MM.1S (cell line): Measurements from ENCODE around the gene CD6.

ENCODE experiments used
- DNase-seq: peaks from one replicate; pipeline ENCODE4 v3.0.0-alpha.2; 2015
- H2AFZ ChIP-seq: fragments of 300-600 bp; sonication (generic); 2 replicates; pipeline ENCODE4 v1.6.0; 2016; ENCODE audit warnings: antibody characterized with exemption, low read length
- H3F3A ChIP-seq: fragments of 300-600 bp; sonication (generic); 2 replicates; pipeline ENCODE4 v1.6.1; 2016; ENCODE audit warnings: mild to moderate bottlenecking, antibody characterized with exemption, low read length, moderate library complexity, mixed read lengths; ENCODE audit not compliant: insufficient read depth
- H3K27ac ChIP-seq: fragments of 300-600 bp; sonication (generic); 2 replicates; pipeline ENCODE4 v1.5.1; 2016; ENCODE audit warnings: mild to moderate bottlenecking, low read length
- H3K27me3 ChIP-seq: fragments of 300-600 bp; sonication (generic); replicated peaks from 2 replicates; pipeline ENCODE4 v1.6.0; 2016; ENCODE audit warnings: low read length; ENCODE audit not compliant: insufficient read depth
- H3K36me3 ChIP-seq: fragments of 300-600 bp; sonication (generic); replicated peaks from 2 replicates; pipeline ENCODE4 v1.6.1; 2016; ENCODE audit warnings: mild to moderate bottlenecking, low read length, mixed read lengths; ENCODE audit not compliant: insufficient read depth
- H3K4me1 ChIP-seq: fragments of 300-600 bp; sonication (generic); 2 replicates; pipeline ENCODE4 v1.6.1; 2016; ENCODE audit warnings: low read length, mixed read lengths
- H3K4me2 ChIP-seq: fragments of 300-600 bp; sonication (generic); 2 replicates; pipeline ENCODE4 v1.6.0; 2016; ENCODE audit warnings: low read depth, low read length
- H3K4me3 ChIP-seq: fragments of 300-600 bp; sonication (generic); 2 replicates; pipeline ENCODE4 v1.5.1; 2016; ENCODE audit warnings: low read length, mixed read lengths
- H3K79me2 ChIP-seq: fragments of 300-600 bp; sonication (generic); 2 replicates; pipeline ENCODE4 v1.6.1; 2016; ENCODE audit warnings: mixed run types, low read length, mixed read lengths
- H3K9ac ChIP-seq: fragments of 300-600 bp; sonication (generic); 2 replicates; pipeline ENCODE4 v1.6.1; 2016; ENCODE audit warnings: low read length, mixed read lengths
- H3K9me2 ChIP-seq: fragments of 300-600 bp; sonication (generic); replicated peaks from 2 replicates; pipeline ENCODE4 v1.6.1; 2016; ENCODE audit warnings: mild to moderate bottlenecking, low read length, mixed read lengths; ENCODE audit not compliant: insufficient read depth
- H3K9me3 ChIP-seq: fragments of 300-600 bp; sonication (generic); replicated peaks from 2 replicates; pipeline ENCODE4 v1.6.1; 2016; ENCODE audit warnings: mild to moderate bottlenecking, low read length, mixed read lengths; ENCODE audit not compliant: insufficient read depth
- H4K20me1 ChIP-seq: fragments of 300-600 bp; sonication (generic); 2 replicates; pipeline ENCODE4 v1.6.1; 2016; ENCODE audit warnings: mild to moderate bottlenecking, low read length, moderate library complexity, mixed read lengths; ENCODE audit not compliant: insufficient read depth
- CTCF ChIP-seq: fragments of 300-600 bp; sonication (generic); IDR thresholded peaks from 2 replicates; pipeline ENCODE4 v1.5.1; 2016; ENCODE audit warnings: antibody characterized with exemption, low read length, mixed read lengths
- EZH2 ChIP-seq: fragments of 300-600 bp; sonication (generic); optimal IDR thresholded peaks from 2 replicates; pipeline ENCODE3; 2017; ENCODE audit warnings: low read depth, mild to moderate bottlenecking, antibody characterized with exemption, low read length, mixed read lengths
- EZH2phosphoT487 ChIP-seq: fragments of 300-600 bp; sonication (generic); IDR thresholded peaks from 2 replicates; pipeline ENCODE4 v1.6.1; 2018; ENCODE audit warnings: antibody characterized with exemption, low read length

The CD6 gene

GRCh38 chr11:61011950-61012736 is 40.7 kb downstream of the CD6 start:
- Histone ChIP-seq H3K27me3 (no peaks in the 10 kb centered on the region), H3K4me1 (0 out of 2 replicates have a peak, but pooled peaks cover 3% of the 10 kb centered on the region), H3K79me2 (no peaks in the 10 kb centered on the region), H2AFZ (no peak overlapping the region), H3K4me3 (no peak overlapping the region), H3K9me3 (no peaks in the 10 kb centered on the region), H3K9me2 (no peaks in the 10 kb centered on the region), H3K27ac (no peak overlapping the region), H3F3A (no peaks in the 10 kb centered on the region), H4K20me1 (no peaks in the 10 kb centered on the region), H3K9ac (no peak overlapping the region), H3K4me2 (no peak overlapping the region), H3K36me3 (no peaks in the 10 kb centered on the region)
- no peak for DNase-seq
- TF ChIP-seq CTCF = no peak
- no peak for TF ChIP-seq EZH2
- no peak for TF ChIP-seq EZH2phosphoT487

GRCh38 chr11:61012737-61013215 is 41.3 kb downstream of the CD6 start:
- Histone ChIP-seq H3K9me3 (no peaks in the 10 kb centered on the region), H3K27me3 (no peaks in the 10 kb centered on the region), H3K9me2 (no peaks in the 10 kb centered on the region), H3K4me3 (no peak overlapping the region), H3K36me3 (no peaks in the 10 kb centered on the region), H4K20me1 (no peaks in the 10 kb centered on the region), H3K9ac (no peak overlapping the region), H3K79me2 (no peaks in the 10 kb centered on the region), H3K4me1 (0 out of 2 replicates have a peak, but pooled peaks cover 2% of the 10 kb centered on the region), H3K27ac (no peak overlapping the region), H2AFZ (no peak overlapping the region), H3K4me2 (no peak overlapping the region), H3F3A (no peaks in the 10 kb centered on the region)
- TF ChIP-seq EZH2 (no peak), CTCF (no peak), EZH2phosphoT487 (no peak)
- no peak for DNase-seq

- Histone ChIP-seq H4K20me1 (no peaks in the 10 kb centered on the region), H3K4me2 (no peak overlapping the region), H3K9me3 (no peaks in the 10 kb centered on the region), H3K9ac (no peak overlapping the region), H3K79me2 (no peaks in the 10 kb centered on the region), H3K27ac (no peak overlapping the region), H3F3A (no peaks in the 10 kb centered on the region), H3K36me3 (no peaks in the 10 kb centered on the region), H3K4me3 (no peak overlapping the region), H3K9me2 (no peaks in the 10 kb centered on the region), H2AFZ (no peak overlapping the region), H3K27me3 (no peaks in the 10 kb centered on the region), H3K4me1 (no peaks in the 10 kb centered on the region)
- no peak for DNase-seq
- TF ChIP-seq EZH2phosphoT487 = no peak
- no peak for TF ChIP-seq EZH2
- TF ChIP-seq CTCF = no peak
Measured at GRCh38 chr11:61018059-61018458, 46.6 kb downstream of the CD6 start.
